HepG2 (cell line): ENCODE results near the gene ZNF343. TPM values are rescaled to one million over a fixed set of nuclear protein-coding genes. Genes with fewer than 3 reads are reported as not detected.

Source experiments
- BHLHE40 ChIP-seq: IDR thresholded peaks from 2 replicates; pipeline ENCODE4 v1.6.1; 2011; ENCODE audit warnings: low read length, improper control_type of control experiment
- CENPBD1 ChIP-seq: sonication (generic); formaldehyde crosslinking; IDR thresholded peaks from 2 replicates; pipeline ENCODE4 v1.8.0; 2022; ENCODE audit warnings: missing genetic modification reagents, low read depth, mild to moderate bottlenecking, borderline replicate concordance
- CHCHD3 ChIP-seq: sonication (generic); formaldehyde crosslinking; IDR thresholded peaks from 2 replicates; pipeline ENCODE4 v1.8.0; 2022; ENCODE audit warnings: mild to moderate bottlenecking, missing genetic modification reagents, moderate library complexity
- CHD4 ChIP-seq: fragments of 200-600 bp; sonication (generic); IDR thresholded peaks from 2 replicates; pipeline ENCODE4 v1.7.0; 2017; ENCODE audit warnings: mild to moderate bottlenecking, low read length, borderline replicate concordance
- DR1 ChIP-seq: sonication (generic); formaldehyde crosslinking; IDR thresholded peaks from 2 replicates; pipeline ENCODE4 v1.8.0; 2021; ENCODE audit warnings: mild to moderate bottlenecking, missing genetic modification reagents, inconsistent platforms
- GABPA ChIP-seq, 2 experiments: IDR thresholded peaks; 2 replicates each; pipeline ENCODE4 v1.6.1; 2011 to 2016; ENCODE audit warnings: low read depth in 2 of 2, low read length in 1 of 2, missing biosample characterization in 1 of 2, missing genetic modification characterization in 1 of 2
- MBNL3 ChIP-seq: fragments of 250-450 bp; sonication (Bioruptor Pico); conservative IDR thresholded peaks from 2 replicates; pipeline ENCODE4 v1.8.0; 2022; ENCODE audit warnings: mild to moderate bottlenecking, inconsistent platforms
- POGK ChIP-seq: sonication (generic); formaldehyde crosslinking; conservative IDR thresholded peaks from 2 replicates; pipeline ENCODE4 v1.8.0; 2022; ENCODE audit warnings: mild to moderate bottlenecking, moderate library complexity, missing genetic modification reagents
- POLR2G ChIP-seq: fragments of 200-400 bp; formaldehyde crosslinking; IDR thresholded peaks from 2 replicates; pipeline ENCODE4 v1.6.1; 2018; ENCODE audit warnings: mild to moderate bottlenecking, low read depth, low read length, moderate library complexity
- TEF ChIP-seq: sonication (generic); formaldehyde crosslinking; IDR thresholded peaks from 2 replicates; pipeline ENCODE4 v1.5.0; 2020; ENCODE audit warnings: missing genetic modification reagents
- U2AF1 ChIP-seq: fragments of 200-400 bp; formaldehyde crosslinking; optimal IDR thresholded peaks from 2 replicates; pipeline ENCODE3; 2017; ENCODE audit warnings: mild to moderate bottlenecking, low read depth, low read length
- ZBTB3 ChIP-seq: sonication (generic); formaldehyde crosslinking; IDR thresholded peaks from 2 replicates; pipeline ENCODE4 v1.4.0; 2020; ENCODE audit warnings: low read depth, mild to moderate bottlenecking, moderate library complexity, missing genetic modification reagents, borderline replicate concordance
- ZNF136 ChIP-seq: sonication (generic); formaldehyde crosslinking; IDR thresholded peaks from 2 replicates; pipeline ENCODE4 v1.8.1; 2022; ENCODE audit warnings: low read depth, mild to moderate bottlenecking, moderate library complexity, missing genetic modification reagents
- ZNF232 ChIP-seq: sonication (generic); formaldehyde crosslinking; IDR thresholded peaks from 2 replicates; pipeline ENCODE4 v1.4.0; 2020; ENCODE audit warnings: missing genetic modification reagents, borderline replicate concordance
- ZNF441 ChIP-seq: sonication (generic); formaldehyde crosslinking; IDR thresholded peaks from 2 replicates; pipeline ENCODE4 v1.7.0; 2021; ENCODE audit warnings: missing genetic modification reagents, borderline replicate concordance
- ZNF468 ChIP-seq: sonication (generic); formaldehyde crosslinking; IDR thresholded peaks from 2 replicates; pipeline ENCODE4 v1.8.0; 2022; ENCODE audit warnings: mild to moderate bottlenecking, moderate library complexity, missing genetic modification reagents
- ZNF674 ChIP-seq: sonication (generic); formaldehyde crosslinking; IDR thresholded peaks from 2 replicates; pipeline ENCODE4 v1.5.0; 2020; ENCODE audit warnings: low read depth, mild to moderate bottlenecking, missing genetic modification reagents
- ZNF790 ChIP-seq: sonication (generic); formaldehyde crosslinking; IDR thresholded peaks from 2 replicates; pipeline ENCODE4 v1.8.0; 2022; ENCODE audit warnings: missing genetic modification reagents, mild to moderate bottlenecking, borderline replicate concordance
- ZSCAN21 ChIP-seq: sonication (generic); formaldehyde crosslinking; IDR thresholded peaks from 2 replicates; pipeline ENCODE4 v1.8.0; 2022; ENCODE audit warnings: mild to moderate bottlenecking, missing genetic modification reagents, moderate library complexity, borderline replicate concordance
- ZXDC ChIP-seq: sonication (generic); formaldehyde crosslinking; IDR thresholded peaks from 2 replicates; pipeline ENCODE4 v1.5.0; 2020; ENCODE audit warnings: mild to moderate bottlenecking, missing genetic modification reagents
- polyA plus RNA-seq, 8 experiments: library from polyadenylated mRNA; depleted of rRNA in 3 of 8; stranded (reverse) in 7 of 8; unstranded in 1 of 8; fragments of >200 nt; fragmentation: Illumina TruSeq in 4 of 8; extraction: Trizol in 4 of 8; gene quantifications; 2 replicates each; pipeline versions ENCODE4 v1.2.1 to v1.2.3, GENCODE V29; 2011 to 2016; ENCODE audit warnings: low read depth in 4 of 8, missing spikeins in 1 of 8, mixed read lengths in 1 of 8; ENCODE audit not compliant: insufficient read depth in 1 of 8
- total RNA-seq, 5 experiments: library from RNA; depleted of rRNA; stranded (reverse); fragments of >200 nt; fragmentation: Illumina TruSeq; extraction: Trizol; gene quantifications; 2 replicates each; pipeline ENCODE4 v1.2.3, GENCODE V29; 2016; ENCODE audit warnings: low read depth in 1 of 5
- TF ChIP-seq, protein P1 (sequence below): sonication (generic); formaldehyde crosslinking; IDR thresholded peaks from 2 replicates; pipeline ENCODE4 v1.8.0; 2022; ENCODE audit warnings: mild to moderate bottlenecking, missing genetic modification reagents, moderate library complexity

ZNF343 gene
- total and polyA plus RNA-seq, 2 of the 13 experiments (the other 11 are each of a cell fraction or from before 2014, with no cell fraction given): 16.4 to 22.1 TPM

- TF ChIP-seq CENPBD1 (CRISPR knock-in tag): no peak
- 0 out of 2 replicates have a peak, but pooled peaks have one; percentile 51 for TF ChIP-seq MBNL3
- TF ChIP-seq POGK (CRISPR knock-in tag): peak; percentile 65; the same call in 1 of the 2 replicates
- 0 out of 2 replicates have a peak, but pooled peaks have one; percentile 57 for TF ChIP-seq ZNF136
- no peak for TF ChIP-seq ZNF468 (CRISPR knock-in tag)
- peak; percentile 43 for TF ChIP-seq ZSCAN21 (CRISPR knock-in tag)
- 0 out of 2 replicates have a peak, but pooled peaks have one; percentile 38 for TF ChIP-seq ZNF674 (CRISPR knock-in tag)
- peak; percentile 28; the same call in 1 of the 2 replicates for TF ChIP-seq CHD4
- peak; percentile 96 for TF ChIP-seq POLR2G
- TF ChIP-seq ZNF790: no peak; the same call in 1 of the 2 replicates
- TF ChIP-seq BHLHE40: peak; percentile 50
- peak; percentile 65; the same call in 1 of the 2 replicates for TF ChIP-seq ZNF441 (CRISPR knock-in tag)
- TF ChIP-seq ZNF232 (CRISPR knock-in tag): peak; percentile 90
- TF ChIP-seq ZBTB3 (CRISPR knock-in tag): no peak
- TF ChIP-seq, protein P1, sequence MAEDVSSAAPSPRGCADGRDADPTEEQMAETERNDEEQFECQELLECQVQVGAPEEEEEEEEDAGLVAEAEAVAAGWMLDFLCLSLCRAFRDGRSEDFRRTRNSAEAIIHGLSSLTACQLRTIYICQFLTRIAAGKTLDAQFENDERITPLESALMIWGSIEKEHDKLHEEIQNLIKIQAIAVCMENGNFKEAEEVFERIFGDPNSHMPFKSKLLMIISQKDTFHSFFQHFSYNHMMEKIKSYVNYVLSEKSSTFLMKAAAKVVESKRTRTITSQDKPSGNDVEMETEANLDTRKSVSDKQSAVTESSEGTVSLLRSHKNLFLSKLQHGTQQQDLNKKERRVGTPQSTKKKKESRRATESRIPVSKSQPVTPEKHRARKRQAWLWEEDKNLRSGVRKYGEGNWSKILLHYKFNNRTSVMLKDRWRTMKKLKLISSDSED (CRISPR knock-in tag): no peak
- 0 out of 2 replicates have a peak, but pooled peaks have one; percentile 24 for TF ChIP-seq TEF (CRISPR knock-in tag)
- TF ChIP-seq U2AF1: peak; percentile 85
- TF ChIP-seq CHCHD3: peak; percentile 84; the same call in 1 of the 2 replicates
- peak; percentile 90 for TF ChIP-seq GABPA (IDR thresholded peaks at IDR 0.05; ENCODE audit: low read depth, low read length)
- peak; percentile 100 for TF ChIP-seq GABPA (CRISPR knock-in tag; IDR thresholded peaks at IDR 0.05; ENCODE audit: low read depth)
- peak; percentile 61 for TF ChIP-seq DR1 (CRISPR knock-in tag)
- peak; percentile 39 for TF ChIP-seq ZXDC (CRISPR knock-in tag)
Observed at GRCh38 chr20:2508631-2509467, at the start of gene ZNF343 (continued).
